Transverse colon (tissue), 4 donors: ENCODE results near the gene KCNN3. TPM values are rescaled to one million over a fixed set of nuclear protein-coding genes. Genes with fewer than 3 reads are reported as not detected.

ENCODE experiments used
- DNase-seq: peaks from one replicate; pipeline ENCODE4 v3.0.0-alpha.2; 2019
- H3K27ac ChIP-seq, 4 donors: fragments of 200-600 bp; sonication (generic); 2 replicates each; pipeline ENCODE4 v1.5.1; 2016 to 2018; ENCODE audit warnings: inconsistent platforms in 4 of 4
- H3K27me3 ChIP-seq: fragments of 200-600 bp; sonication (generic); 2 replicates; pipeline ENCODE4 v1.5.1; 2017; ENCODE audit warnings: inconsistent platforms
- H3K36me3 ChIP-seq, 4 donors: fragments of 200-600 bp; sonication (generic); 2 replicates each; pipeline ENCODE4 v1.5.1; 2017 to 2019; ENCODE audit warnings: inconsistent platforms in 4 of 4
- H3K4me1 ChIP-seq, 4 donors: fragments of 200-600 bp; sonication (generic); 2 replicates each; pipeline ENCODE4 v1.5.1; 2017 to 2020; ENCODE audit warnings: inconsistent platforms in 4 of 4
- H3K4me3 ChIP-seq, 4 donors: fragments of 200-600 bp; sonication (generic); 1 replicate in 1 of 4; 2 replicates in 3 of 4; pipeline versions ENCODE4 v1.5.1 to v1.6.1; 2017 to 2019; ENCODE audit warnings: inconsistent platforms in 4 of 4
- H3K9me3 ChIP-seq, 2 donors: fragments of 200-600 bp; sonication (generic); 2 replicates each; pipeline ENCODE4 v1.5.1; 2017 to 2019; ENCODE audit warnings: inconsistent platforms in 2 of 2
- CTCF ChIP-seq, 5 experiments: fragments of 200-600 bp in 3 of 5; fragments of 450-650 bp in 2 of 5; sonication (generic) in 3 of 5; IDR thresholded peaks; 1 replicate in 2 of 5; 2 replicates in 3 of 5; pipeline ENCODE4 v1.5.1; 2016 to 2017; ENCODE audit warnings: antibody characterized with exemption in 5 of 5, inconsistent platforms in 3 of 5, mild to moderate bottlenecking in 2 of 5, moderate library complexity in 1 of 5
- EP300 ChIP-seq: sonication (generic); formaldehyde crosslinking; IDR thresholded peaks from one replicate; pipeline ENCODE4 v1.6.1; 2017; ENCODE audit warnings: antibody characterized with exemption, low read depth
- POLR2A ChIP-seq: fragments of 450-650 bp; IDR thresholded peaks from one replicate; pipeline ENCODE4 v1.6.1; 2016; ENCODE audit warnings: antibody characterized with exemption, mild to moderate bottlenecking, moderate library complexity
- POLR2AphosphoS5 ChIP-seq, 3 donors: sonication (generic); formaldehyde crosslinking; IDR thresholded peaks; one replicate each; pipeline ENCODE4 v1.6.1; 2016; ENCODE audit warnings: antibody characterized with exemption in 3 of 3
- WGBS, 2 donors: methylation state at CpG; one replicate each; pipeline ENCODE4 v1.1.5; 2018; ENCODE audit warnings: low coverage in 1 of 2; 5-methylcytosine and 5-hydroxymethylcytosine counted together
- in situ Hi-C, 4 donors: fragments of 200-750 bp; cut with MboI; loops; one replicate each; pipeline versions ENCODE4 v1.15.0 to v1.15.1; 2017; ENCODE audit warnings: low sequenced_read_pairs in 3 of 4, low pct_ligation_motif_present in 1 of 4, low pct_unique_long_range_greater_than_20kb in 1 of 4
- intact Hi-C: fragments of 100-400 bp; cut with DNase I; formaldehyde crosslinking; loops from one replicate; pipeline ENCODE4 v1.15.1; 2023; ENCODE audit warnings: low total_unique reads
- total RNA-seq, 4 donors: library from RNA; depleted of rRNA; stranded (reverse); fragments of >200 nt; gene quantifications; one replicate each; pipeline ENCODE4 v1.1.0, GENCODE V29; 2016

KCNN3 gene
- total RNA-seq, 4 donors from 2014 or later: 2.3 to 5.0 (median 3.5) TPM

- 63 to 66% methylated on average over 4 to 7 of the region's 8 CpGs for WGBS, 2 donors
- intact Hi-C loops (no loop called here), in situ Hi-C loops (no loop called here)
These were observed 27.4 kb downstream of the KCNN3 start for GRCh38 chr1:154842635-154843034.

GRCh38 chr1:154841384-154841783 lies 28.7 kb downstream of the KCNN3 start:
- in situ Hi-C loops (no loop called here), intact Hi-C loops (no loop called here)
- Histone ChIP-seq H3K36me3 (no peaks in the 10 kb centered on the region), H3K27ac (peak overlapping the region in 2 of 4 donors; percentile 21 to 40), H3K27me3 (no peaks in the 10 kb centered on the region), H3K4me3 (no peak overlapping the region), H3K4me1 (no peaks in the 10 kb centered on the region), H3K9me3 (no peaks in the 10 kb centered on the region)
- 80 to 90% methylated on average over 1 to 4 of the region's 4 CpGs for WGBS, 2 donors
- TF ChIP-seq POLR2A (no peak), CTCF (IDR thresholded peaks at IDR 0.05) (no peak), POLR2AphosphoS5 (IDR thresholded peaks at IDR 0.05) (no peak), EP300 (no peak)
- no peak for DNase-seq

More at GRCh38 chr1:154842635-154843034, 27.4 kb downstream of the KCNN3 start:
- Histone ChIP-seq H3K9me3 (no peaks in the 10 kb centered on the region), H3K27ac (peak overlapping the region in 1 of 4 donors; percentile 21), H3K4me1 (no peaks in the 10 kb centered on the region), H3K27me3 (no peaks in the 10 kb centered on the region), H3K4me3 (no peak overlapping the region), H3K36me3 (no peaks in the 10 kb centered on the region)
- no peak for TF ChIP-seq POLR2A
- TF ChIP-seq CTCF (IDR thresholded peaks at IDR 0.05): no peak
- no peak for TF ChIP-seq POLR2AphosphoS5 (IDR thresholded peaks at IDR 0.05)
- no peak for TF ChIP-seq EP300
- DNase-seq: no peak

GRCh38 chr1:154840269-154841176 lies 29.6 kb downstream of the KCNN3 start:
- Histone ChIP-seq H3K27me3 (no peaks in the 10 kb centered on the region), H3K9me3 (no peaks in the 10 kb centered on the region), H3K4me3 (no peak overlapping the region), H3K36me3 (no peaks in the 10 kb centered on the region), H3K27ac (peak overlapping the region in 2 of 4 donors; percentile 21 to 40), H3K4me1 (no peaks in the 10 kb centered on the region)
- intact Hi-C loops: no loop called here
- 76 to 88% methylated on average over 9 to 19 of the region's 19 CpGs for WGBS, 2 donors
- in situ Hi-C loops: no loop called here
- TF ChIP-seq CTCF (IDR thresholded peaks at IDR 0.05) (no peak), EP300 (no peak), POLR2A (no peak), POLR2AphosphoS5 (IDR thresholded peaks at IDR 0.05) (peak in 1 of 3 donors; percentile 22)
- DNase-seq: no peak

- no peaks in the 10 kb centered on the region for H3K27me3 ChIP-seq
- intact Hi-C loops (no loop called here), in situ Hi-C loops (no loop called here)
- H3K9me3 ChIP-seq: no peaks in the 10 kb centered on the region
- 69% methylated on average over 3 of the region's 3 CpGs; no CpG with 5 or more reads in 1 of the 2 donors for WGBS, 2 donors
- DNase-seq: no peak
- H3K4me1 ChIP-seq: no peaks in the 10 kb centered on the region
- peak overlapping the region in 1 of 4 donors; percentile 21 for H3K27ac ChIP-seq
- TF ChIP-seq POLR2AphosphoS5 (IDR thresholded peaks at IDR 0.05): no peak
- TF ChIP-seq CTCF (IDR thresholded peaks at IDR 0.05): no peak
- TF ChIP-seq EP300: no peak
- no peak for TF ChIP-seq POLR2A
- no peak overlapping the region for H3K4me3 ChIP-seq
- H3K36me3 ChIP-seq: no peaks in the 10 kb centered on the region
These were observed 30.4 kb downstream of the KCNN3 start for GRCh38 chr1:154839691-154840090.
